ENCODE measurements around the gene SUFU.

Gene SUFU

GRCh38 chr10:102553771-102554170, 50.0 kb downstream of the SUFU start:
- Histone ChIP-seq H3K4me1 (ENCODE audit: low read length) (no peaks in the 10 kb centered on the region), H3K36me3 (replicated peaks; ENCODE audit: low read depth, low read length) (no peaks in the 10 kb centered on the region), H3K9me3 (ENCODE audit: insufficient read depth, low read length) (no peaks in the 10 kb centered on the region), H3K27me3 (ENCODE audit: low read depth, low read length) (no peaks in the 10 kb centered on the region), H3K79me2 (ENCODE audit: low read length) (no peaks in the 10 kb centered on the region), H3K4me3 (ENCODE audit: low read length) (no peak overlapping the region), H4K20me1 (ENCODE audit: insufficient read depth, low read length) (no peaks in the 10 kb centered on the region), H3K27ac (ENCODE audit: low read length) (no peak overlapping the region), H2AFZ (ENCODE audit: low read depth, low read length) (no peak overlapping the region), H3K4me2 (ENCODE audit: low read length) (no peak overlapping the region), H3K9ac (ENCODE audit: low read length) (no peak overlapping the region)
- no peak for TF ChIP-seq EZH2phosphoT487 (IDR thresholded peaks at IDR 0.05; ENCODE audit: low read depth)
- TF ChIP-seq CTCF (IDR thresholded peaks at IDR 0.05; ENCODE audit: low read depth, low read length): no peak

- TF ChIP-seq CTCF (IDR thresholded peaks at IDR 0.05; ENCODE audit: low read depth, low read length): no peak
- no peak overlapping the region for H3K27ac ChIP-seq (ENCODE audit: low read length)
These were observed 50.8 kb downstream of the SUFU start for GRCh38 chr10:102554531-102554930.

GRCh38 chr10:102555781-102556328, 52.1 kb downstream of the SUFU start:
- H3K36me3 ChIP-seq (replicated peaks; ENCODE audit: low read depth, low read length): no peaks in the 10 kb centered on the region
- peaks cover 6% of the 10 kb centered on the region for H3K4me1 ChIP-seq (ENCODE audit: low read length)
- no peak overlapping the region for H3K9ac ChIP-seq (ENCODE audit: low read length)
- H3K9me3 ChIP-seq (ENCODE audit: insufficient read depth, low read length): no peaks in the 10 kb centered on the region
- H3K27ac ChIP-seq (ENCODE audit: low read length): no peak overlapping the region
- no peak overlapping the region for H2AFZ ChIP-seq (ENCODE audit: low read depth, low read length)
- H3K27me3 ChIP-seq (ENCODE audit: low read depth, low read length): no peaks in the 10 kb centered on the region
- H4K20me1 ChIP-seq (ENCODE audit: insufficient read depth, low read length): no peaks in the 10 kb centered on the region
- H3K4me2 ChIP-seq (ENCODE audit: low read length): no peak overlapping the region
- no peak overlapping the region for H3K4me3 ChIP-seq (ENCODE audit: low read length)
- no peaks in the 10 kb centered on the region for H3K79me2 ChIP-seq (ENCODE audit: low read length)
- TF ChIP-seq CTCF (IDR thresholded peaks at IDR 0.05; ENCODE audit: low read depth, low read length): no peak

More at GRCh38 chr10:102554531-102554930, 50.8 kb downstream of the SUFU start:
- H4K20me1 ChIP-seq (ENCODE audit: insufficient read depth, low read length): no peaks in the 10 kb centered on the region
- no peaks in the 10 kb centered on the region for H3K36me3 ChIP-seq (replicated peaks; ENCODE audit: low read depth, low read length)
- H3K4me2 ChIP-seq (ENCODE audit: low read length): no peak overlapping the region
- H3K9me3 ChIP-seq (ENCODE audit: insufficient read depth, low read length): no peaks in the 10 kb centered on the region
- no peak overlapping the region for H3K4me3 ChIP-seq (ENCODE audit: low read length)
- no peaks in the 10 kb centered on the region for H3K27me3 ChIP-seq (ENCODE audit: low read depth, low read length)
- no peak overlapping the region for H3K9ac ChIP-seq (ENCODE audit: low read length)
- peaks cover 4% of the 10 kb centered on the region for H3K4me1 ChIP-seq (ENCODE audit: low read length)
- H3K79me2 ChIP-seq (ENCODE audit: low read length): no peaks in the 10 kb centered on the region
- no peak overlapping the region for H2AFZ ChIP-seq (ENCODE audit: low read depth, low read length)

- Histone ChIP-seq H3K9ac (ENCODE audit: low read length) (no peak overlapping the region), H3K36me3 (replicated peaks; ENCODE audit: low read depth, low read length) (no peaks in the 10 kb centered on the region), H3K79me2 (ENCODE audit: low read length) (no peaks in the 10 kb centered on the region), H2AFZ (ENCODE audit: low read depth, low read length) (no peak overlapping the region), H3K4me2 (ENCODE audit: low read length) (no peak overlapping the region), H4K20me1 (ENCODE audit: insufficient read depth, low read length) (no peaks in the 10 kb centered on the region), H3K4me1 (ENCODE audit: low read length) (peaks cover 6% of the 10 kb centered on the region), H3K27ac (ENCODE audit: low read length) (no peak overlapping the region), H3K27me3 (ENCODE audit: low read depth, low read length) (no peaks in the 10 kb centered on the region), H3K9me3 (ENCODE audit: insufficient read depth, low read length) (no peaks in the 10 kb centered on the region), H3K4me3 (ENCODE audit: low read length) (no peak overlapping the region)
- TF ChIP-seq EZH2phosphoT487 (IDR thresholded peaks at IDR 0.05; ENCODE audit: low read depth): no peak
- no peak for TF ChIP-seq CTCF (IDR thresholded peaks at IDR 0.05; ENCODE audit: low read depth, low read length)
These were observed 53.8 kb downstream of the SUFU start for GRCh38 chr10:102557569-102557968.
